ENCODE data around the gene HYAL3. TPM values are rescaled to one million over a fixed set of nuclear protein-coding genes. Genes with fewer than 3 reads are reported as not detected.

HYAL3 gene
- total and polyA plus RNA-seq, 2 of the 13 experiments (the other 11 are each of a cell fraction or from before 2014, with no cell fraction given), result 5.5 to 10.4 TPM

GRCh38 chr3:50324351-50325112, 25.3 kb upstream of the HYAL3 start (continued):
- TF ChIP-seq THRA (CRISPR knock-in tag; IDR thresholded peaks at IDR 0.05; ENCODE audit: borderline replicate concordance), result peak; percentile 57; the same call in 1 of the 2 replicates
- TF ChIP-seq THAP11 (CRISPR knock-in tag; IDR thresholded peaks at IDR 0.05), result peak; percentile 77
- TF ChIP-seq ZNF136 (CRISPR knock-in tag; IDR thresholded peaks at IDR 0.05; ENCODE audit: low read depth), result no peak
- no peak for TF ChIP-seq POLR2AphosphoS2 (IDR thresholded peaks at IDR 0.05; ENCODE audit: low read depth, low read length)
- no peak for TF ChIP-seq ISX (CRISPR knock-in tag; conservative IDR thresholded peaks at IDR 0.05)
- TF ChIP-seq HHEX (CRISPR knock-in tag; IDR thresholded peaks at IDR 0.05), result no peak
- TF ChIP-seq ZNF17 (CRISPR knock-in tag; IDR thresholded peaks at IDR 0.05), result no peak
- TF ChIP-seq ZFP36 (IDR thresholded peaks at IDR 0.05; ENCODE audit: borderline replicate concordance, low read depth, low read length, partially characterized antibody), result no peak
- TF ChIP-seq ELF1 (CRISPR knock-in tag; IDR thresholded peaks at IDR 0.05), result no peak
- TF ChIP-seq ZBTB7B (CRISPR knock-in tag; IDR thresholded peaks at IDR 0.05), result peak; percentile 97
- no peak for TF ChIP-seq ZNF121 (CRISPR knock-in tag; IDR thresholded peaks at IDR 0.05)
- TF ChIP-seq GABPB1 (CRISPR knock-in tag; IDR thresholded peaks at IDR 0.05), result 0 out of 2 replicates have a peak, but pooled peaks have one; percentile 15
- TF ChIP-seq ZNF569 (CRISPR knock-in tag; IDR thresholded peaks at IDR 0.05; ENCODE audit: borderline replicate concordance), result no peak
- TF ChIP-seq ESRRA (CRISPR knock-in tag; IDR thresholded peaks at IDR 0.05; ENCODE audit: low read depth), result peak; percentile 57; the same call in 1 of the 2 replicates
- TF ChIP-seq ZNF530 (CRISPR knock-in tag; IDR thresholded peaks at IDR 0.05; ENCODE audit: low read depth), result no peak
- TF ChIP-seq SATB2 (CRISPR knock-in tag; IDR thresholded peaks at IDR 0.05), result no peak
- no peak for TF ChIP-seq ZNF772 (CRISPR knock-in tag; IDR thresholded peaks at IDR 0.05)
- no peak for TF ChIP-seq IRX3 (CRISPR knock-in tag; IDR thresholded peaks at IDR 0.05; ENCODE audit: borderline replicate concordance, low read depth)
- TF ChIP-seq SMARCC2 (IDR thresholded peaks at IDR 0.05), result no peak
- 0 out of 2 replicates have a peak, but pooled peaks have one; percentile 31 for TF ChIP-seq ZMYM4 (CRISPR knock-in tag; IDR thresholded peaks at IDR 0.05)
- TF ChIP-seq ZSCAN21 (CRISPR knock-in tag; IDR thresholded peaks at IDR 0.05; ENCODE audit: borderline replicate concordance), result peak; percentile 61; the same call in 1 of the 2 replicates
- TF ChIP-seq, protein P1, sequence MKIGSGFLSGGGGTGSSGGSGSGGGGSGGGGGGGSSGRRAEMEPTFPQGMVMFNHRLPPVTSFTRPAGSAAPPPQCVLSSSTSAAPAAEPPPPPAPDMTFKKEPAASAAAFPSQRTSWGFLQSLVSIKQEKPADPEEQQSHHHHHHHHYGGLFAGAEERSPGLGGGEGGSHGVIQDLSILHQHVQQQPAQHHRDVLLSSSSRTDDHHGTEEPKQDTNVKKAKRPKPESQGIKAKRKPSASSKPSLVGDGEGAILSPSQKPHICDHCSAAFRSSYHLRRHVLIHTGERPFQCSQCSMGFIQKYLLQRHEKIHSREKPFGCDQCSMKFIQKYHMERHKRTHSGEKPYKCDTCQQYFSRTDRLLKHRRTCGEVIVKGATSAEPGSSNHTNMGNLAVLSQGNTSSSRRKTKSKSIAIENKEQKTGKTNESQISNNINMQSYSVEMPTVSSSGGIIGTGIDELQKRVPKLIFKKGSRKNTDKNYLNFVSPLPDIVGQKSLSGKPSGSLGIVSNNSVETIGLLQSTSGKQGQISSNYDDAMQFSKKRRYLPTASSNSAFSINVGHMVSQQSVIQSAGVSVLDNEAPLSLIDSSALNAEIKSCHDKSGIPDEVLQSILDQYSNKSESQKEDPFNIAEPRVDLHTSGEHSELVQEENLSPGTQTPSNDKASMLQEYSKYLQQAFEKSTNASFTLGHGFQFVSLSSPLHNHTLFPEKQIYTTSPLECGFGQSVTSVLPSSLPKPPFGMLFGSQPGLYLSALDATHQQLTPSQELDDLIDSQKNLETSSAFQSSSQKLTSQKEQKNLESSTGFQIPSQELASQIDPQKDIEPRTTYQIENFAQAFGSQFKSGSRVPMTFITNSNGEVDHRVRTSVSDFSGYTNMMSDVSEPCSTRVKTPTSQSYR (CRISPR knock-in tag; IDR thresholded peaks at IDR 0.05; ENCODE audit: borderline replicate concordance), result no peak
- TF ChIP-seq SSRP1 (CRISPR knock-in tag; IDR thresholded peaks at IDR 0.05), result 0 out of 2 replicates have a peak, but pooled peaks have one; percentile 17
- no peak for TF ChIP-seq ZNF234 (CRISPR knock-in tag; conservative IDR thresholded peaks at IDR 0.05)
- TF ChIP-seq, protein P2, sequence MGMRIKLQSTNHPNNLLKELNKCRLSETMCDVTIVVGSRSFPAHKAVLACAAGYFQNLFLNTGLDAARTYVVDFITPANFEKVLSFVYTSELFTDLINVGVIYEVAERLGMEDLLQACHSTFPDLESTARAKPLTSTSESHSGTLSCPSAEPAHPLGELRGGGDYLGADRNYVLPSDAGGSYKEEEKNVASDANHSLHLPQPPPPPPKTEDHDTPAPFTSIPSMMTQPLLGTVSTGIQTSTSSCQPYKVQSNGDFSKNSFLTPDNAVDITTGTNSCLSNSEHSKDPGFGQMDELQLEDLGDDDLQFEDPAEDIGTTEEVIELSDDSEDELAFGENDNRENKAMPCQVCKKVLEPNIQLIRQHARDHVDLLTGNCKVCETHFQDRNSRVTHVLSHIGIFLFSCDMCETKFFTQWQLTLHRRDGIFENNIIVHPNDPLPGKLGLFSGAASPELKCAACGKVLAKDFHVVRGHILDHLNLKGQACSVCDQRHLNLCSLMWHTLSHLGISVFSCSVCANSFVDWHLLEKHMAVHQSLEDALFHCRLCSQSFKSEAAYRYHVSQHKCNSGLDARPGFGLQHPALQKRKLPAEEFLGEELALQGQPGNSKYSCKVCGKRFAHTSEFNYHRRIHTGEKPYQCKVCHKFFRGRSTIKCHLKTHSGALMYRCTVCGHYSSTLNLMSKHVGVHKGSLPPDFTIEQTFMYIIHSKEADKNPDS (CRISPR knock-in tag; IDR thresholded peaks at IDR 0.05), result 0 out of 2 replicates have a peak, but pooled peaks have one; percentile 15
- no peak for TF ChIP-seq KMT2B (CRISPR knock-in tag; IDR thresholded peaks at IDR 0.05)
